Medulla oblongata (tissue), 1 donor: ENCODE results near the gene FNIP1.
A peak's percentile ranks its signal among the peaks of the same experiment; 100 is the strongest.
"Not testable (repeated sequence)": the region's sequence is repeated elsewhere in the genome, so short reads cannot be mapped to it uniquely, and the experiment has no call there.

Source experiments
- DNase-seq: peaks from one replicate; pipeline ENCODE4 v3.0.0-alpha.2; 2015; ENCODE audit errors: extremely low spot score

Gene FNIP1

GRCh38 chr5:131684595-131684994, 112.2 kb downstream of the FNIP1 start:
- no peak for DNase-seq

- no peak for DNase-seq
These were observed 112.8 kb downstream of the FNIP1 start for GRCh38 chr5:131684051-131684450.

- DNase-seq: no peak
These were observed 114.0 kb downstream of the FNIP1 start for GRCh38 chr5:131682826-131683225.

- DNase-seq: no peak
These were observed 114.6 kb downstream of the FNIP1 start for GRCh38 chr5:131682175-131682574.

- no peak for DNase-seq
These were observed 116.9 kb downstream of the FNIP1 start for GRCh38 chr5:131679911-131680310.

- not testable (repeated sequence) for DNase-seq
These were observed 118.5 kb downstream of the FNIP1 start for GRCh38 chr5:131678273-131678672.

GRCh38 chr5:131677115-131677514, 119.7 kb downstream of the FNIP1 start:
- no peak for DNase-seq

GRCh38 chr5:131672776-131673175, 124.0 kb downstream of the FNIP1 start:
- DNase-seq: no peak

- DNase-seq: peak; percentile 85
These were observed 124.7 kb downstream of the FNIP1 start for GRCh38 chr5:131671994-131672655.

- peak; percentile 30 for DNase-seq
These were observed 125.4 kb downstream of the FNIP1 start for GRCh38 chr5:131671409-131671808.

- no peak for DNase-seq
These were observed 131.9 kb downstream of the FNIP1 start for GRCh38 chr5:131664929-131665328.

GRCh38 chr5:131661933-131662332, 134.9 kb downstream of the FNIP1 start:
- no peak for DNase-seq

GRCh38 chr5:131659841-131660240, 137.0 kb downstream of the FNIP1 start:
- DNase-seq: no peak

GRCh38 chr5:131659290-131659689, 137.5 kb downstream of the FNIP1 start:
- DNase-seq: no peak

GRCh38 chr5:131654776-131655175, 142.0 kb downstream of the FNIP1 start:
- no peak for DNase-seq

- no peak for DNase-seq
These were observed 142.5 kb downstream of the FNIP1 start for GRCh38 chr5:131654309-131654708.

- no peak for DNase-seq
These were observed 147.7 kb downstream of the FNIP1 start for GRCh38 chr5:131649161-131649560.

- no peak for DNase-seq
These were observed 149.6 kb downstream of the FNIP1 start for GRCh38 chr5:131647048-131647769.

GRCh38 chr5:131644822-131645221, 152.0 kb downstream of the FNIP1 start:
- DNase-seq: no peak

GRCh38 chr5:131644370-131644769, 152.4 kb downstream of the FNIP1 start:
- DNase-seq: no peak

- no peak for DNase-seq
These were observed 155.3 kb downstream of the FNIP1 start for GRCh38 chr5:131641494-131641893.

- no peak for DNase-seq
These were observed 156.6 kb downstream of the FNIP1 start for GRCh38 chr5:131640043-131640856.

GRCh38 chr5:131639148-131639547, 157.7 kb downstream of the FNIP1 start:
- no peak for DNase-seq
